NT2/D1 (cell line): ENCODE measurements around the gene CACHD1.

Experiments used
- DNase-seq: peaks from one replicate; pipeline ENCODE4 v3.0.0-alpha.2; 2011; ENCODE audit warnings: low read depth, low spot score
- H3K27me3 ChIP-seq: 2 replicates; pipeline ENCODE4 v1.6.0; 2011; ENCODE audit warnings: mild to moderate bottlenecking; ENCODE audit not compliant: insufficient read length, insufficient read depth
- H3K36me3 ChIP-seq: 2 replicates; pipeline ENCODE4 v1.6.1; 2011; ENCODE audit warnings: mild to moderate bottlenecking, low read length, mixed read lengths; ENCODE audit not compliant: insufficient read depth, insufficient read length
- H3K4me1 ChIP-seq: 2 replicates; pipeline ENCODE4 v1.5.1; 2011; ENCODE audit not compliant: insufficient read depth, insufficient read length
- H3K4me3 ChIP-seq: 2 replicates; pipeline ENCODE4 v1.5.1; 2011; ENCODE audit warnings: low read depth; ENCODE audit not compliant: insufficient read length
- H3K9ac ChIP-seq: 2 replicates; pipeline ENCODE4 v1.6.0; 2011; ENCODE audit warnings: low read depth; ENCODE audit not compliant: insufficient read length
- H3K9me3 ChIP-seq: 2 replicates; pipeline ENCODE4 v1.5.1; 2011; ENCODE audit warnings: mild to moderate bottlenecking, low read length; ENCODE audit not compliant: insufficient read depth
- SUZ12 ChIP-seq: IDR thresholded peaks from 2 replicates; pipeline ENCODE4 v1.6.1; 2011; ENCODE audit not compliant: insufficient read length, insufficient read depth; ENCODE audit errors: extremely low read depth
- YY1 ChIP-seq: IDR thresholded peaks from 2 replicates; pipeline ENCODE4 v1.6.1; 2011; ENCODE audit not compliant: insufficient read length, insufficient read depth
- ZNF274 ChIP-seq: IDR thresholded peaks from 2 replicates; pipeline ENCODE4 v1.6.1; 2011; ENCODE audit warnings: mild to moderate bottlenecking, low read depth, low read length

CACHD1 gene

DNA sequence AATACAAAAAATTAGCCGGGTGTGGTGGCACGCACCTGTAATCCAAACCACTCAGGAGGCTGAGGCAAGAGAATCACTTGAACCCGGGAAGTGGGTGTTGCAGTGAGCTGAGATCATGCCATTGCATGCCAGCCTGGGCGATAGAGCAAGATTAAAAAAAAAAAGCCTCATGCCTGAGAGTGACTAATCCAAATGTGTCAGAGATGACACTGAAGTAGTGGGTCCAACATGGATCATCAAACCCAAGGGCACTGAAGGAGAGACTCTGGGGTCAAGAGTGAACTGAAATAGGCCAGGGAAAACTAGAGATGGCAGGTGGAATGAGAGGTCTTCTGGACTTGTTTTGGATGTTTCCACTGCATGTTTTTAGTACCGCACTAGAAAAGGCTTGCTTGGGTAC is 10.2 kb upstream of the CACHD1 start:
- Histone ChIP-seq H3K27me3 (no peaks in the 10 kb centered on the region), H3K4me1 (no peaks in the 10 kb centered on the region), H3K4me3 (no peak overlapping the region), H3K36me3 (no peaks in the 10 kb centered on the region), H3K9ac (no peak overlapping the region), H3K9me3 (no peaks in the 10 kb centered on the region)
- TF ChIP-seq ZNF274, result no peak
- TF ChIP-seq SUZ12, result no peak
- TF ChIP-seq YY1, result no peak
- no peak for DNase-seq

DNA sequence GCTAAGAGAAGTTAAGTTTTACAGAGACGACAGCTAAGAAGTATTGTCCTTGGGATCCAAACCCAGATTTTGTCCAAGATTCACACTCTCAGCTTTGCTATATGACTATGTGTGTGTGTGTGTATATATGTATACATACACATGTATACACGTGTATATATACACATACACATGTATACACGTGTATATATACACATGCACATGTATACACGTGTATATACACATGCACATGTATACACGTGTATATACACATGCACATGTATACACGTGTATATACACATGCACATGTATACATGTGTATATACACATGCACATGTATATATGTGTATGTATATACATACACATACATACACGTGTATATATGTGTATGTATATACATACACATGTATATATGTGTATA is 3.9 kb upstream of the CACHD1 start:
- no peak overlapping the region for H3K9ac ChIP-seq
- H3K9me3 ChIP-seq, result no peaks in the 10 kb centered on the region
- no peaks in the 10 kb centered on the region for H3K36me3 ChIP-seq
- no peak overlapping the region for H3K4me3 ChIP-seq
- no peak for DNase-seq
- peaks cover 32% of the 10 kb centered on the region for H3K27me3 ChIP-seq
- no peaks in the 10 kb centered on the region for H3K4me1 ChIP-seq
- TF ChIP-seq ZNF274 (no peak), YY1 (no peak), SUZ12 (no peak)

DNA sequence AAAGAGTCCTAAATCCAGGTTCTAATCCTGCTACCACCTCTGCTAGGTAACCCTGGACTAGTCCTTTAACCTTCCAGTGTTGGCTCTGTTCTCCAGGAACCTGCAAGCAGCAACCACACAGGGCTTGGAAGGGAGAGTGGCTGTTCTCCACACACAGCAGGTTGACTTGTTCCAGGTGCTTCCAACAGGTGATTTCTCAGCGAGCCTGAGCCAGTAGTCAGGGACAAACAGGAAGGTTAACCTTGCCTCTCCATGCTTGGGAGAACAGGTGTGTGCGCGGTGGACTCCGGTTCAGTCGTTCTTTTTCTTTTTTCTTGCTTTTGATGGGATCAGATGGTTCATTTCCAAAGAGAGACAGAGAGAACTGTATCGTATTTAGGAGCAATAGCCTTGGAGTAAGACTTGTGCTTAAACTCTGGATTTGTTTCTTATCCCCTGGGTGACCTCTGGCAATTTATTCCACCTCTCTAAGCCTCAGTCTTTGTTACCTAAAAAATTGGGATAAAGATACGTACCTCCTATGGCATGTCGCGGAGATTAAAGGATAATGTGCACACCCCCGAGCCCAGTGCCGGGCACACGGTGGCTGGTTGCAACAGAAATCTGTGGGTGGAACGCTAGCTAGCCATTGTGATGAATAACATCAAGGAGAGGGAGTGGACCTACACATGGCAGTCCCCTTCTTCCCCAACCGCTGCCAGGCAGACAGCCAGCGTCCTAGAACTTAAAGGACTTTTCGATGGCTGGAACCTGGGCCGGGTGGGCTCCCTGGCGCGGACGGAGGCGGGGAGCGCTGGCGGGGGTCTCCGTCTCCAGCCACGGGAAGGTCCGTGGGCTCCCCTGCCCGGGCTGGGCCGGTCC is 583 bp upstream of the CACHD1 start:
- Histone ChIP-seq H3K9ac (peak overlapping the region; percentile 99), H3K4me3 (peak overlapping the region; percentile 98), H3K4me1 (peaks cover under 1% of the 10 kb centered on the region), H3K9me3 (no peaks in the 10 kb centered on the region), H3K27me3 (peaks cover 32% of the 10 kb centered on the region), H3K36me3 (peaks cover 3% of the 10 kb centered on the region)
- DNase-seq, result no peak
- TF ChIP-seq ZNF274 (no peak), YY1 (no peak), SUZ12 (no peak)

DNA sequence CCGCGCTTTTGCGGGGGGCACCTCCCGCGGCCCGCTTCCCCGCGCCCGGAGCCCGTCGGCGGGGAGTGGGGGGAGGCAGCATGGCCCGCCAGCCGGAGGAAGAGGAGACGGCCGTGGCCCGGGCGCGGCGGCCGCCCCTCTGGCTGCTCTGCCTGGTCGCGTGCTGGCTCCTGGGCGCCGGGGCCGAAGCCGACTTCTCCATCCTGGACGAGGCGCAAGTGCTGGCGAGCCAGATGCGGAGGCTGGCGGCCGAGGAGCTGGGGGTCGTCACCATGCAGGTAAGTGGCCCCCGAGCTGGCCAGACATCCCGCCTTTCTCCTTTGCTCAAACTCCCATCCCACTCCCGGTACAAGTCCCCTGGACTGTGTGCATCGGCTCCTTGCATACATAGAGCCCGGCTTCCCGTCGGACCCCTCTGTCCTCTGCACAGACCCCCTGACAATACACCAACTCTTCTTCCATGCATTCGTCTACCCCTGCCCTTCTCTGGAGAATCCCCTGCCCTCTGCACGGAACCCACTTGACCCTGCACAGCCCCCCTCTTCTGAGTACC is 812 bp downstream of the CACHD1 start:
- Histone ChIP-seq H3K36me3 (peaks cover 12% of the 10 kb centered on the region), H3K9me3 (no peaks in the 10 kb centered on the region), H3K4me3 (peak overlapping the region; percentile 98), H3K27me3 (peaks cover 32% of the 10 kb centered on the region), H3K4me1 (peaks cover 7% of the 10 kb centered on the region), H3K9ac (peak overlapping the region; percentile 99)
- TF ChIP-seq YY1, result no peak
- TF ChIP-seq SUZ12, result no peak
- TF ChIP-seq ZNF274, result no peak
- DNase-seq, result no peak

DNA sequence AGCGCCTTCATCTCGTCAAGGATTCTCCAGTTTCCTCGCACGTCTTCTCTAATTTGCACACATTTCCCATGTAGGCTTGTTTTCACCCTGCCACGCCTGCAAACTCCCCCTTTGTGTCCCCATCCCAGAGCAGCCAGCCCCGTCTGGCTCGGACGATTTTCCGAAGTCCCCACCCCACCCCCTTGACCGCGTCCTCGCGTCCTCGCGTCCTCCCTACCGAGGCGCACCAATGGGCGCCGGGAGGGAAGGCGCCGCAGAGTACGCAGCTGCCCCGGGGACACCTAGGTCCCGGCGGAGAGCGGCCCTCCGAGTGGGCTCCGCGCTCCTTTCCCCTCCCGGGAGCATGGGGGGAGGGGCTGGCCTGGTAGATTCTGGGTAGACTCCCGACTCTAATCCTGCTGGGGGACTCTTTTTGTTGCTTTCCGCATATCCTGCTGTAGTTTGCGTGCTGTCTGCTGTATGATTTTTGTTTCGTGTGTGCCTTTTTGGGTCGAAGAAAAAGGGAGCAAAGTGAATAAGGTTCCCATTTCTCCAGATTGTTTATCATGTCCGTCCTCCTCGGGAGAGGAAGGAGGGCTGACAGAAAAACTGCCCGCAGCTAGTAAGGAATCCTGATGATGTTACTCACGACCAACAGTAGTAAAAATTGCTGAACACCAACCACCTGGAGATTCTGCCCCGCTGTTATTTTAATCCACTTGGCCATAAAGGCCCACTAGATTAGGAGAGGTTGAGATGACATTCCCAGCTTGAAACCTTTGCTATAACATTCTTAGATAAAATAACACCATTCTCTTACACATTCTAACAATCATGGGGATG is 1.5 kb downstream of the CACHD1 start:
- Histone ChIP-seq H3K9me3 (no peaks in the 10 kb centered on the region), H3K27me3 (peaks cover 31% of the 10 kb centered on the region), H3K36me3 (peaks cover 12% of the 10 kb centered on the region), H3K4me3 (peak overlapping the region; percentile 98), H3K4me1 (peaks cover 11% of the 10 kb centered on the region), H3K9ac (peak overlapping the region; percentile 99)
- DNase-seq, result no peak
- TF ChIP-seq SUZ12, result no peak
- TF ChIP-seq ZNF274, result no peak

DNA sequence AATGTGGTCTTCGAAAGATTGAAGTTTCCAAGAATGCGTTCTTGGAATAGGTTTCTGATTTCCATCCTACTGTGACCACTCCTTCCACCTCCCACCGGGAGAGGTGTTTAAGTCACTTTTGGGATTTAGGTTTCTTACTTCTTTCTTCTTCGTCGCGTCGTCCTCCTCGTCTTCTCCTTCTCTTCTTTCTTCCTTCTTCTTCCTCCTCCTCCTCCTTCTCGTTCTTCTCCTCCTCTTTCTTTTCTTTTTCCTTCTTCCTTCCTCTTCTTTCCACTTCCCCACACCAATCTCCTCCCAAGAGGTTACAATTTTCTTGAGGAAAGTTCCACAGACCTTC is 2.1 kb downstream of the CACHD1 start:
- TF ChIP-seq SUZ12, result no peak
- Histone ChIP-seq H3K36me3 (peaks cover 12% of the 10 kb centered on the region), H3K9me3 (no peaks in the 10 kb centered on the region), H3K27me3 (peaks cover 26% of the 10 kb centered on the region), H3K4me3 (peak overlapping the region; percentile 98), H3K4me1 (peaks cover 11% of the 10 kb centered on the region), H3K9ac (peak overlapping the region; percentile 99)
- DNase-seq, result no peak

DNA sequence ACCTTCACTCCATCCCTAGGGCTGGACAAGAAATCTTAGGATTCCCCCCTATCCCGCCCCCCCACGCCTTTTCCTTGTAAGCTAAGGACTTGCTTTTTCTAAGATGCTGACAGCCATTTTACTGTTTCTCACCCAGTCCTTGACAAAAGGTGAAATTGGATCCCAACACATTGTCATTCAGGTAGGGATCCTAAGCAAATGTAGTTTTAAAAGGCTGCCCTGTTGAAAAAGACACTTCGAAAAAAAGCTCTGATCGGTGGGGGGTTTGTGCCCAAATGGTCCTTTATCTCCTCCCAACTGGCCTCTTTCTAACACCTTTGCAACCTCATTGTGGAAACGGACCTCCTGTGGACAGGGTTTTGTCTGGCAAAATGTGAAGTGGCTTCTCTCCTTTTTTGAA is 2.9 kb downstream of the CACHD1 start:
- H3K4me3 ChIP-seq, result peak overlapping the region; percentile 98
- H3K4me1 ChIP-seq, result peaks cover 11% of the 10 kb centered on the region
- TF ChIP-seq YY1, result peak; percentile 57
- no peak for TF ChIP-seq SUZ12
- no peak for TF ChIP-seq ZNF274
- H3K9ac ChIP-seq, result peak overlapping the region; percentile 99
- H3K27me3 ChIP-seq, result peaks cover 19% of the 10 kb centered on the region
- H3K36me3 ChIP-seq, result peaks cover 12% of the 10 kb centered on the region
- DNase-seq, result peak; percentile 100
- no peaks in the 10 kb centered on the region for H3K9me3 ChIP-seq
